Measurements from ENCODE around the gene NMUR2. TPM values are rescaled to one million over a fixed set of nuclear protein-coding genes. Genes with fewer than 3 reads are reported as not detected.

Gene NMUR2
- total RNA-seq, 1 experiment from 2014 or later, result not detected

DNA sequence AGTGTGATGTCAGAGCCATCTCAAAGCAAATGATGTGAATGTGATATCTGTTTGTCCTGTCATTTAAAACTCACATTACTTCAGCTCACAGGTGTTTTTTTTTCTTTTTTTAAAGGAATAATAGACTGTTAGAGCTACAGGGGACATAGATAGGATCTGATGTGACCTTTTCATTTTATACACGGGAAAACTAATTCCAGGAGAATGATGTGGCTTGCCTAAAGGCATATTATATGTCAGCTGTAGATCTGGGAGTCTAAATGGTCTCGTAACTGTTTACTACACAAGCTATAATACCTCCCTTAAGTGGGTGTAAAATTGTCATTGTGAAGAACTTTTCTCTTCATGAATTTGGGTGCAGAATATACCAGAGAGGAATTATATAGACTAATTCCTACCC is 2.0 kb downstream of the NMUR2 start:
- no peaks in the 10 kb centered on the region for H3K9me3 ChIP-seq (ENCODE audit: control insufficient read depth in 1 of 2, insufficient read depth in 1 of 2, low read depth in 1 of 2, low read length in 2 of 2)
- H3K4me1 ChIP-seq (ENCODE audit: control insufficient read depth in 1 of 2, insufficient read depth in 2 of 2, low read length in 2 of 2), result no peaks in the 10 kb centered on the region
- no peak overlapping the region for H3K4me3 ChIP-seq (replicated peaks in 1 of 2; ENCODE audit: low read depth in 1 of 2, low read length in 2 of 2)
- ATAC-seq (no peak), DNase-seq (ENCODE audit: low read depth, low spot score) (no peak)
- RAD21 ChIA-PET (ENCODE audit: low non-redundant PET in 1 of 2, low total read pairs in 2 of 2, uncharacterized antibody in 2 of 2, unreplicated experiment in 2 of 2), result no interaction called here
- H3K9ac ChIP-seq (ENCODE audit: low read length), result no peak overlapping the region
- H3K27ac ChIP-seq (ENCODE audit: low read depth, low read length), result no peak overlapping the region
- H3K79me2 ChIP-seq (ENCODE audit: insufficient read depth, low read length), result no peaks in the 10 kb centered on the region
- POLR2A ChIA-PET, result no interaction called here
- intact Hi-C loops (cut with micrococcal nuclease), result no loop called here
- H3K27me3 ChIP-seq (ENCODE audit: insufficient read depth, low read length), result no peaks in the 10 kb centered on the region
- no peak for TF ChIP-seq EZH2phosphoT487 (IDR thresholded peaks at IDR 0.05; ENCODE audit: borderline replicate concordance)
- TF ChIP-seq RAD21 (IDR thresholded peaks at IDR 0.05; ENCODE audit: low read depth), result no peak
- TF ChIP-seq POLR2A (IDR thresholded peaks at IDR 0.05; ENCODE audit: borderline replicate concordance, extremely low read depth, insufficient read depth, insufficient read length), result no peak
- no TSS peak for BruUV-seq (replicated peaks)
- CTCF ChIA-PET, result no interaction called here
- no peaks in the 10 kb centered on the region for H3K36me3 ChIP-seq (ENCODE audit: control insufficient read depth in 1 of 2, insufficient read depth in 2 of 2, low read length in 2 of 2)
- H3K4me2 ChIP-seq (ENCODE audit: low read length), result no peak overlapping the region
- H4K20me1 ChIP-seq (ENCODE audit: insufficient read depth), result no peaks in the 10 kb centered on the region
- H3K9me2 ChIP-seq (ENCODE audit: insufficient read depth), result no peaks in the 10 kb centered on the region
- H2AFZ ChIP-seq (ENCODE audit: low read depth, low read length, poor library complexity, severe bottlenecking), result no peak overlapping the region

DNA sequence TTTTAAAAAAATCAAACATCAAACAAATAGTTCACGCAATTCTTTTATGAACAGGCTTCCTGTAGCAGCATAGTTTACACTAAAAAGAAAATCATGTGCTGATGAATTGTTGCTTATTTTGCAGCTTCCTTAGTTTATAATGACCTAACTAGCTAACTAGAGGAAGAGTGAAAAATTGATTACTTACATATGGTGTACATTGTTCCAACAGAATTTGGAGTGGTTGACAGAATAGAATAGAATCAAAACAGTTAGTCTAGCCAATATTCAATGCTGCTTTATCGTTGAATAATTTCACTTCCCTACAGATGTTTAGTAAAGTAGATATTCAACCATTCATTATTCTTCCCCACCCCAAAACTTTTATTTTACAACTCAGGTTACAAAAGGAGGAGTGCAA is 4.2 kb downstream of the NMUR2 start:
- H4K20me1 ChIP-seq (ENCODE audit: insufficient read depth), result no peaks in the 10 kb centered on the region
- H3K4me3 ChIP-seq (replicated peaks in 1 of 2; ENCODE audit: low read depth in 1 of 2, low read length in 2 of 2), result no peak overlapping the region
- no peak overlapping the region for H3K4me2 ChIP-seq (ENCODE audit: low read length)
- no peak overlapping the region for H2AFZ ChIP-seq (ENCODE audit: low read depth, low read length, poor library complexity, severe bottlenecking)
- DNase-seq (ENCODE audit: low read depth, low spot score) (no peak), ATAC-seq (no peak)
- CTCF ChIA-PET, result no interaction called here
- no peak overlapping the region for H3K27ac ChIP-seq (ENCODE audit: low read depth, low read length)
- RAD21 ChIA-PET (ENCODE audit: low non-redundant PET in 1 of 2, low total read pairs in 2 of 2, uncharacterized antibody in 2 of 2, unreplicated experiment in 2 of 2), result no interaction called here
- BruUV-seq (replicated peaks), result no TSS peak
- no peaks in the 10 kb centered on the region for H3K4me1 ChIP-seq (ENCODE audit: control insufficient read depth in 1 of 2, insufficient read depth in 2 of 2, low read length in 2 of 2)
- H3K9ac ChIP-seq (ENCODE audit: low read length), result no peak overlapping the region
- TF ChIP-seq POLR2A (IDR thresholded peaks at IDR 0.05; ENCODE audit: borderline replicate concordance, extremely low read depth, insufficient read depth, insufficient read length), result no peak
- no peak for TF ChIP-seq CTCF (IDR thresholded peaks at IDR 0.05 in 2 of 3, conservative IDR thresholded peaks at IDR 0.05 in 1 of 3; ENCODE audit: borderline replicate concordance in 1 of 3, insufficient read depth in 1 of 3, low read depth in 2 of 3, low read length in 2 of 3)
- TF ChIP-seq EGR1 (IDR thresholded peaks at IDR 0.05; ENCODE audit: low read depth), result no peak
- no peak for TF ChIP-seq FOSL1 (IDR thresholded peaks at IDR 0.05; ENCODE audit: low read depth)
- no peak for TF ChIP-seq ELF1 (IDR thresholded peaks at IDR 0.05; ENCODE audit: borderline replicate concordance, low read depth)
- TF ChIP-seq CEBPB (IDR thresholded peaks at IDR 0.05; ENCODE audit: low read depth), result no peak
- TF ChIP-seq TCF7L2 (IDR thresholded peaks at IDR 0.05; ENCODE audit: borderline replicate concordance, extremely low read depth, insufficient read depth, insufficient read length), result no peak
- no peak for TF ChIP-seq ZFX (IDR thresholded peaks at IDR 0.05)
- TF ChIP-seq, protein P1, sequence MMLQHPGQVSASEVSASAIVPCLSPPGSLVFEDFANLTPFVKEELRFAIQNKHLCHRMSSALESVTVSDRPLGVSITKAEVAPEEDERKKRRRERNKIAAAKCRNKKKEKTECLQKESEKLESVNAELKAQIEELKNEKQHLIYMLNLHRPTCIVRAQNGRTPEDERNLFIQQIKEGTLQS (IDR thresholded peaks at IDR 0.05), result no peak
- TF ChIP-seq, protein P2, sequence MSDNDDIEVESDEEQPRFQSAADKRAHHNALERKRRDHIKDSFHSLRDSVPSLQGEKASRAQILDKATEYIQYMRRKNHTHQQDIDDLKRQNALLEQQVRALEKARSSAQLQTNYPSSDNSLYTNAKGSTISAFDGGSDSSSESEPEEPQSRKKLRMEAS (IDR thresholded peaks at IDR 0.05), result no peak
- TF ChIP-seq SIN3A (IDR thresholded peaks at IDR 0.05; ENCODE audit: low read depth), result no peak
- no peak for TF ChIP-seq YY1 (IDR thresholded peaks at IDR 0.05; ENCODE audit: extremely low read depth, insufficient replicate concordance, low read depth, low read length)
- no peaks in the 10 kb centered on the region for H3K9me3 ChIP-seq (ENCODE audit: control insufficient read depth in 1 of 2, insufficient read depth in 1 of 2, low read depth in 1 of 2, low read length in 2 of 2)
- POLR2A ChIA-PET, result no interaction called here
- no peaks in the 10 kb centered on the region for H3K36me3 ChIP-seq (ENCODE audit: control insufficient read depth in 1 of 2, insufficient read depth in 2 of 2, low read length in 2 of 2)
- intact Hi-C loops (cut with micrococcal nuclease), result no loop called here
- H3K9me2 ChIP-seq (ENCODE audit: insufficient read depth), result no peaks in the 10 kb centered on the region
- H3K27me3 ChIP-seq (ENCODE audit: insufficient read depth, low read length), result no peaks in the 10 kb centered on the region
- H3K79me2 ChIP-seq (ENCODE audit: insufficient read depth, low read length), result no peaks in the 10 kb centered on the region
